ENCODE results near the gene COX6B2.
A peak's percentile ranks its signal among the peaks of the same experiment; 100 is the strongest.
"Not testable (repeated sequence)": the region's sequence is repeated elsewhere in the genome, so short reads cannot be mapped to it uniquely, and the experiment has no call there.

The COX6B2 gene

DNA sequence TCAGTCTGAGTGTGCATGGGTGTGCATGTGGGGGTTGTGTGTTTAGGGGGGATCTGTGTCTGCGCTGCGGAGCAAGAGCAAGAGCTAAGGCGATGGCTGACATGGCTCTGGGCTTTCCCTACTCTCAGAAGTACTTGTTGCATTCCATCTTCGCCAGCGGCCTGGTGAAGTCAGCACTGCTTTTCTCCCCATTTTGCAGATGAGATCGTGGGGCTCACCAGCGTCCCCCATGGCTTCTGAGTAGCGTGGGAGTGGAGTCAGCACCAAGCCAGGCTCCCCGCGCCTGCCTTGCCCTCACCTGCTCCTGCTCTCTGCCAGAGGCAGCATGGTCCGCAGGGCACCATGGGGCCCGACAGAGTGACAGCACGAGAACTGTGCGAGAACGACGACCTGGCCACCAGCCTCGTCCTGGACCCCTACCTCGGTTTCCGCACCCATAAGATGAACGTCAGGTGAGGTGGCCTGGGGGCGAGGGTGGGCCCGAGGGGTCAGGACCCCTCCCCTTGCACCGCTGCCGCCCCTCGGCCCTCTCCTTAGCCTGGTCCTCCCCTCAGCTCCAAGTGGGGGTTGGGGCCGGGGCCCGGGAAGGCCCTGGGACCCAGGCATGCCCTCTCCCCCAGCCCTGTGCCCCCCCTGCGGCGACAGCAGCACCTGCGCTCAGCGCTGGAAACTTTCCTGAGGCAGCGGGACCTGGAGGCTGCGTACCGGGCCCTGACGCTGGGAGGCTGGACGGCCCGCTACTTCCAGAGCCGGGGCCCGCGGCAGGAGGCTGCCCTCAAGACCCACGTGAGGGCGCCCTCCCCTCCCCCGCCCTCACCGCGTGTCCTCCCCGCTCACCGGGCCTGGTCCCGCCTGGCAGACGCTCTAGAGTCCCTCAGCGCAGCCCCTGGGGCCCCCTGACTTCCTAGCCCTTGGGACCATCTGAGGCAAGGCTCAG lies 12.7 kb downstream of the COX6B2 start:
- DNase-seq = no peak

- DNase-seq = peak; percentile 78
These were observed 13.3 kb downstream of the COX6B2 start for GRCh38 chr19:55341171-55341588.

- DNase-seq = peak; percentile 38
These were observed 13.8 kb downstream of the COX6B2 start for GRCh38 chr19:55340784-55341147.

- peak; percentile 41 for DNase-seq
These were observed 14.4 kb downstream of the COX6B2 start for GRCh38 chr19:55339889-55340783.

DNA sequence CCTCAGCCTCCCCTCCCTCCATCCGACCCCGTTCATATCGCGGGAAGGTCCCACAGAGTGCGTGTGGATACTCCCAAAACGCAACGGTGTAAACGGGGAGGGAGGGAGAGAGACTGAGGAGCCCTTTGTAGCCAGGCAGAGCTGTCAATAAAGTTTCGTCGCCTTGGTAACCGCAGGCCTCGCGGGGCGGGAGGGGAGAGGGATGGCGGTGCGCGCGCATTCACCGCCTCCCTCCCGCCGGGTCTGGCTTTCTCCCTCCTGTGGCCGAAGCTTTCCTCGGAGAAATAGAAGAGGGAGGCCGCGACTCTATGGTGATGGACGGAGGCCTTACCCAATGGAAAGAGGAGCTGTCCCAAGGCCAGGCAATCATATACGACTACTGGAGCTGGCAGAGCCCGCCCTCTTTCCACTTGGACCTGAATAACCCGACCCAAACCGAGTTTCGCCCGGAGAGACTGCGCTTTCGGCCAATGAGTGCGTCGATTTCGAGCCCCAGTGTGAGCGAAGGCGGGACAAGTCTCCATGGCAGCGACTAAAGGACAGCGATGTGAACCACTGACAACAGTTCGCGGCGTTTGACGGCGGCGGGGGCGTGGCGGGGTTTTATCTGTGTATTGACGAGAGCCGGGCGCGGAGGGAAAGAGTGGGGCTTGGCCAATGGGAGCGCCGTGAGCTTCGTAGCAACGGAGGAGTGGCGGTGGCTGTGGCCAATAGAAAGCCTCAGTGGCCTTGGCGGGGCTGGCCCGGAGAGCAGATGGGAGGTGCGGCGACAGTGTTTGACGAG lies 15.2 kb downstream of the COX6B2 start, which contains the start of gene KMT5C:
KMT5C (plus strand) TSS at position 772 of the 784 bp plus-strand sequence. CDS start 2,061 bp downstream, outside the sequence.
- peak; percentile 100 for DNase-seq

GRCh38 chr19:55336101-55336500 lies 18.4 kb downstream of the COX6B2 start:
- DNase-seq = no peak

GRCh38 chr19:55333870-55334269 lies 20.6 kb downstream of the COX6B2 start:
- no peak for DNase-seq

- DNase-seq = not testable (repeated sequence)
These were observed 24.7 kb downstream of the COX6B2 start for GRCh38 chr19:55329791-55330190.

GRCh38 chr19:55328774-55329318 lies 25.7 kb downstream of the COX6B2 start:
- DNase-seq = not testable (repeated sequence)

- peak; percentile 63 for DNase-seq
These were observed 29.3 kb downstream of the COX6B2 start, which contains the start of gene TMEM150B for GRCh38 chr19:55325172-55325571. TMEM150B (minus strand) TSS chr19:55325341; CDS start chr19:55321036, 4,305 bp downstream.

- no peak for DNase-seq
These were observed 29.9 kb downstream of the COX6B2 start for GRCh38 chr19:55324662-55325061.

DNA sequence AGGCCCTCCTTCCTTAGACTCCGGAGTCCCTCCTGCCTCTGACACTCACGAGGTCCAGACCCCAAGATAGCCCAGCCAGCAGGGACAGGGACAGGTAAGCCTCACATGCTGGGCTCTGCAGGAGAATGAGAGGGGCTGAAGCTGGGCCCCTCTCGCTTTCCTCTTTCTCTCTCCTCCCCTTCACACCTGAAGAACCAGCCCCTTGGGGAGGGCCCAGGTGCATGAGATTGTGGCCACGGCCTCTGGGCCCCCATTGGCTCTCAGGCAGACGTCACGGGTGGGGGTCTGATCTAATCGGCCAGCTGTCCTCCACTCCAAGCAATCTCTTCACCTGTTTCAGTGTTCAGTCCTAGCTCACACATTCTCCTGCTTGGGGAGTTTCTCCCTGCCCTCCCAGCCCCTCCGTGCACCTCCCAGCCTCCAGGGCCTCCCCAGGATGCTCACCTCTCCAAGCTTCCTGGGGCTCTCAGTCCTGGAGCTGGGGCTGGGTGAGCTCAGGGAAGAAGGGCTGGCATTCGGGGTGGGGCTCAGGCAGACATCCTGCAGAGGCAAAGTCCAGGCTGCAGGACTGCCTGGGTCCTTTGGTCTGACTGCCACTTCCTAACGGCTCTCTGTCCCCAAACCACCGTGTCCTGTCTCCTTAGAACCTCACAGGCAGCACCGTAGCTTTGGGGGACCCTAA lies 32.2 kb downstream of the COX6B2 start:
- no peak for DNase-seq

GRCh38 chr19:55321466-55322137 lies 32.9 kb downstream of the COX6B2 start:
- no peak for DNase-seq

DNA sequence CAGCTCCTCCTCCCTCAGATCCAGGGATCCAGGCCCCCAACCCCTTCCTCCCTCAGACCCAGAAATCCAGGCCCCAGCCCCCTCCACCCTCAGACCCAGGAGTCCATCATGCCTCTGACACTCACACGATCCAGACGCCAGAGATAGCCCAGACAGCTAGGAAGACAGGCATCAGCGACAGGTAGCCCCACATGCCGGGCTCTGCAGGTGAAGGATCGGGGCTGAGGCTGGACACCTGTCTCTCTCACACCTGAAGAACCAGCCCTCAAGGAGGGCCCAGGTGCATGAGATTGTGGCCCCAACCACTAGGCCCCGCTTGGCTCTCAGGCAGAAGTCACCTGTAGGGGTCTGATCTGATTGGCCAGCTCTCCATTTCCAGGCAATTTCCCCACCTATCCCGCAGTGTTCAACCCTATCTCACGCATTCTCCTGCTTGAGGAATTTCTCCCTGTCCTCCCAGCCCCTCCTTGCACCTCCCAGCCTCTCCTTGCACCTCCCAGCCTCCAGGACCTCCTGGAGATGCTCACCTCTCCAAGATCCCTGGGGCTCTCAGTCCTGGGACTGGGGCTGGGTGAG lies 33.6 kb downstream of the COX6B2 start:
- DNase-seq = no peak

GRCh38 chr19:55319785-55320184 lies 34.7 kb downstream of the COX6B2 start:
- DNase-seq = no peak

DNA sequence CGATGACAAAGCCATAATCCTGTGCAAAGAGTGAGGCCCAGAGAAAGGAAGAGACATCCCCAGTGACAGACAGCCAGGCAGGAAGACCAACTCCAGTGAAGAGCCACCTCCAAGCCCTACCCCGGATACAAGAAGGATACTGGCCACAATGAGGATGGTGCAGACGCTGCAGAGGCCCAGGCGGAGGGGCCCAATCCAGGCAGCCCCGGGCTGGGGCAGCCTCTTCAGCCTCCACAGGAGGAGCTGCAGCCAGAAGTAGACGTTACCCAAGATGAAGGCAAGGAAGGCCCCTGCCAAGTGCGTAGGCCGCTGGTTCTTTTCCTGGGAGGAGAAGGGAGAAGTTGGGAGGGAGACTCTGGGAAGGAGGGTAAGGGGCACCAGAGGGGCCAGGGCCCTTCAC lies 37.9 kb downstream of the COX6B2 start:
- DNase-seq = no peak

DNA sequence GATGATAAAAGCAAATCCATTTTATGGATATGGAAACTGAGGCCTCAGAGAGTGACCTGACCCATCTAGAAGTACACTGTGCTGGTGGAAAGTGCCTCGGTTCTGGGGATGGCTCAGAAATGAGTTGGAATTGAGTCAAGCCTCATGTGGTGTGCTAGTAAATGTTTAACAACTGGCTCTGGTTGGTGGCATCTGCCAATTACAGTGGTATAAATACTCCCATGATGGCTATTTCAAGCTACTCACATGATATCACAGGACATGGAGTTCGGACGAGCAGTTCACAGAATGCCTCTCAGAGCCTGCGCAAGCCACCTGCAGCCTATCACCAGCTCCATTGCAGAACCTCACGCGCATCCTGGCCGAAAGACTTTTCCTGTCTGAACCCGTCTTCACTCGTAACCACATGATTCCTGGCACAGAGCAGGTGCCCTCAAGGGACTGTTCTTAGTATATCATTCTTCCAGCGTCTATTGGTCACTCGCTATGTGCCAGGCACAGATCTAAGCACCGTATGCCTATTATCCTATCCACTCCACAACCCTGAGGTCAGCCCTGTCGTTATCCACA lies 38.5 kb downstream of the COX6B2 start:
- DNase-seq = no peak

DNA sequence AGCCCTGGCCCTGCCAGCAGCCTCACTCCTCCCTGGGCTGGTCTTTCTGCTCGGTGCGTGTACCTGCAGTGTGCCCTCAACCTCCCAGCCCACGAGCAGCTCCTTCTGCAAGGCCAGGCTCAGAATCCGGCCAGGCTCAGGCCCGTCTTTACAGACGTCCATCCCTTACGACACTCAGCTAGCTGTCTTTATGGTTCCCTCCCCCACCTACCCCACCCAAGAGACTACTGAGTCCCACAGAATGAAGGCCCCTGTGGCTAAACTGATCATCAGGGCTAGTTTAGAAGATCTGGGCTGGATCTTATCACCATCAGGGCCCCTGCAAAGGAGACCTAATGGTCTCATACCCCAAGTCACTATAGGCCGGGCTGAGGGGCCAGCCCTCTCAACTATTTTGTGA lies 40.1 kb downstream of the COX6B2 start:
- no peak for DNase-seq

DNA sequence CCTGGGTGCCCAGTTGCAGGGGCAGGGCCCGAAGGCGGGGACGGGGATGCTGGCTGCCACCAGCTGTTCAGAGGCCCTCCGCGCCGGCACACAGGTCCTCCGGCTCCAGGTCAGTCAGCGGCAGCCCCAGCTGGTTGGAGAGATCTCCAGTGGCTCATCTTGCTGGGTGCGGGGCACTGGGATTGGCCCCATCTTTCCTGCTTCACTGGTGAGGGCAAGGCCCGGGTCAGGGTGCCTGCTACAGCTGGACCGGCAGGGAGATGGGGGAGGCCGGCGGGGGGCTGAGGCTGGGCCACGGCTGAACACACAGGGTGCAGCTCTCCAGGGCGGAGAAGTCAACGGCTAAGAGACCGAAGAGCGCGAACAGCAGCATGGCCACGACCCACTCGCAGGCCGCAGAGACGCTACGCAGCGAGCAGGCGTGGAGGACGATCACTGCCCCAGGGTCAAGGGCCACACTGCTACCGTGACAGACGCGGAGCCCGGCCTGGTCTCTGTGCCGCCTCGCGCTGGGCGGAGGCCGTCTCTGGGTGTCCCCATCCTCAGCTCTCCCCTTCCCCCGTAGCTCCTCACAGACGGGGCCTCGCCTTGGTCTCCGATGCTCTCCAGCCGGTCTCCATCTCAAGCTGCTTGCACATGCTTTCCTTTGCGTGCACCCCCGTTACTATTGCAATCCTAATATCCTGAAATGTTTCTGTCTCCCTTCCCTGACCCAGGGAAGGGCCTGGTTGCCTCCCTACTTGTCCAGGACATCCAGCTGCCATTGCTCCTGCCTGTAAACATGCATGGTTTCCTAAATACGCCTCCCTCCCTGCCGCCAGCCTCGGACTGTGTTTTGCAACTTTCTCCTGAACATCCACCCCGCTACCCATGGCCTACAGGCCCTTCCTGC lies 41.7 kb downstream of the COX6B2 start:
- DNase-seq = no peak
